GM12891 (cell line): ENCODE results near the gene EAF2.

Experiments used
- POLR2A ChIP-seq: IDR thresholded peaks from 2 replicates; pipeline ENCODE4 v1.6.1; 2011; ENCODE audit warnings: low read depth, low read length, control low read depth
- POLR2AphosphoS5 ChIP-seq: IDR thresholded peaks from 2 replicates; pipeline ENCODE4 v1.6.1; 2011; ENCODE audit warnings: low read depth, low read length, control low read depth
- POU2F2 ChIP-seq: IDR thresholded peaks from 2 replicates; pipeline ENCODE4 v1.6.1; 2011; ENCODE audit warnings: low read depth, mild to moderate bottlenecking, control low read depth, low read length, moderate library complexity
- TAF1 ChIP-seq: IDR thresholded peaks from 2 replicates; pipeline ENCODE4 v1.6.1; 2011; ENCODE audit warnings: low read depth, low read length, control low read depth

GRCh38 chr3:121869736-121870135 lies 34.7 kb downstream of the EAF2 start:
- no peak for TF ChIP-seq POLR2A
- TF ChIP-seq POLR2AphosphoS5, result no peak
- no peak for TF ChIP-seq POU2F2
- TF ChIP-seq TAF1, result no peak
